Loucy (cell line): ENCODE measurements around the gene FGF19.

ENCODE experiments used
- CTCF ChIP-seq: fragments of 200-600 bp; sonication (generic); conservative IDR thresholded peaks from 2 replicates; pipeline ENCODE4 v1.5.1; 2014; ENCODE audit warnings: mild to moderate bottlenecking, antibody characterized with exemption, low read length
- EZH2phosphoT487 ChIP-seq: fragments of 200-600 bp; IDR thresholded peaks from 2 replicates; pipeline ENCODE4 v1.6.1; 2018; ENCODE audit warnings: antibody characterized with exemption, mild to moderate bottlenecking, moderate library complexity, borderline replicate concordance

- TF ChIP-seq CTCF (no peak), EZH2phosphoT487 (no peak)
Measured at GRCh38 chr11:69750875-69751597, 47.2 kb upstream of the FGF19 start.
